ENCODE measurements around the gene SNW1.

- TF ChIP-seq CTCF (conservative IDR thresholded peaks at IDR 0.05 in 1 of 2, IDR thresholded peaks at IDR 0.05 in 1 of 2; ENCODE audit: low read depth in 1 of 2, low read length in 2 of 2): no peak
- TF ChIP-seq EZH2 (IDR thresholded peaks at IDR 0.05; ENCODE audit: low read length, missing control alignments): no peak
These were observed 43.2 kb downstream of the SNW1 start for GRCh38 chr14:77717608-77718305.

Data from fibroblast of lung (primary cell).